BE2C (cell line): Measurements from ENCODE around the gene CCL16.
A peak's percentile ranks its signal among the peaks of the same experiment; 100 is the strongest.
"Not testable (repeated sequence)": the region's sequence is repeated elsewhere in the genome, so short reads cannot be mapped to it uniquely, and the experiment has no call there.

Source experiments
- DNase-seq: peaks from one replicate; pipeline ENCODE4 v3.0.0-alpha.2; 2020
- H3K27me3 ChIP-seq: fragments of 250-450 bp; sonication (Bioruptor Pico); 2 replicates; pipeline ENCODE4 v1.5.1; 2020; ENCODE audit warnings: mild to moderate bottlenecking
- H3K36me3 ChIP-seq: fragments of 250-450 bp; sonication (Bioruptor Pico); 2 replicates; pipeline ENCODE4 v1.5.1; 2020; ENCODE audit warnings: mild to moderate bottlenecking
- H3K4me1 ChIP-seq: fragments of 250-450 bp; sonication (Bioruptor Pico); 2 replicates; pipeline ENCODE4 v1.5.1; 2020
- H3K4me3 ChIP-seq: 2 replicates; pipeline ENCODE4 v1.5.1; 2011; ENCODE audit warnings: low read depth, low read length
- H3K9me3 ChIP-seq: fragments of 250-450 bp; sonication (Bioruptor Pico); 2 replicates; pipeline ENCODE4 v1.5.1; 2020
- TF ChIP-seq, protein P1 (sequence below): IDR thresholded peaks from 2 replicates; pipeline ENCODE4 v1.5.1; 2012; ENCODE audit warnings: mild to moderate bottlenecking, low read depth, low read length

The CCL16 gene

GRCh38 chr17:35948092-35948491 lies 33.2 kb downstream of the CCL16 start:
- no peaks in the 10 kb centered on the region for H3K4me1 ChIP-seq
- TF ChIP-seq, protein P1, sequence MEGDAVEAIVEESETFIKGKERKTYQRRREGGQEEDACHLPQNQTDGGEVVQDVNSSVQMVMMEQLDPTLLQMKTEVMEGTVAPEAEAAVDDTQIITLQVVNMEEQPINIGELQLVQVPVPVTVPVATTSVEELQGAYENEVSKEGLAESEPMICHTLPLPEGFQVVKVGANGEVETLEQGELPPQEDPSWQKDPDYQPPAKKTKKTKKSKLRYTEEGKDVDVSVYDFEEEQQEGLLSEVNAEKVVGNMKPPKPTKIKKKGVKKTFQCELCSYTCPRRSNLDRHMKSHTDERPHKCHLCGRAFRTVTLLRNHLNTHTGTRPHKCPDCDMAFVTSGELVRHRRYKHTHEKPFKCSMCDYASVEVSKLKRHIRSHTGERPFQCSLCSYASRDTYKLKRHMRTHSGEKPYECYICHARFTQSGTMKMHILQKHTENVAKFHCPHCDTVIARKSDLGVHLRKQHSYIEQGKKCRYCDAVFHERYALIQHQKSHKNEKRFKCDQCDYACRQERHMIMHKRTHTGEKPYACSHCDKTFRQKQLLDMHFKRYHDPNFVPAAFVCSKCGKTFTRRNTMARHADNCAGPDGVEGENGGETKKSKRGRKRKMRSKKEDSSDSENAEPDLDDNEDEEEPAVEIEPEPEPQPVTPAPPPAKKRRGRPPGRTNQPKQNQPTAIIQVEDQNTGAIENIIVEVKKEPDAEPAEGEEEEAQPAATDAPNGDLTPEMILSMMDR = no peak
- no peaks in the 10 kb centered on the region for H3K36me3 ChIP-seq
- H3K9me3 ChIP-seq = no peaks in the 10 kb centered on the region
- peaks cover 7% of the 10 kb centered on the region; the same call in 1 of the 2 replicates for H3K27me3 ChIP-seq
- no peak for DNase-seq
- H3K4me3 ChIP-seq = no peak overlapping the region

DNA sequence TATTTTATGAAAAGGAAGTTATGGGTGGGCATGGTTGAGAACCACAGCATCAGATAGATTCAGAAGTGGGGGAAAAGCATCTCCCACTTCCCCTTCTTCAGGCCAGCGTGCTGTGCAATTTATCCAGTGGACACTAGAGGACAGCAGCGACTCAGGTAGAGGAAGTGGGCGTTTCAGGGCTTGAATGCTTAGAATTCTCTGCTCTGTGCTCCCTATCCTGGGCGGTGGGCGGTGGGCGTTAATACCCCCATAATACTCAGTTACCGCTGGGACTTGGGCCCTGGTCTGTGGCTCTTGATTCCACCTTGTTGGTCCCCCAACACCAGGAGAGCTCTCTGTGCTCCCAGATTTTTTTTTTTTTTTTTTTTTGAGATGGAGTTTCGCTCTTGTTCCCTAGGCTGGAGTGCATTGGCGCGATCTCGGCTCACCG lies 34.1 kb downstream of the CCL16 start:
- Histone ChIP-seq H3K9me3 (no peaks in the 10 kb centered on the region), H3K4me1 (no peaks in the 10 kb centered on the region), H3K4me3 (peak overlapping the region; percentile 29; the same call in 1 of the 2 replicates), H3K27me3 (0 out of 2 replicates have a peak, but pooled peaks cover 6% of the 10 kb centered on the region), H3K36me3 (no peaks in the 10 kb centered on the region)
- TF ChIP-seq, protein P1 = peak; percentile 89
- DNase-seq = peak; percentile 65

- no peaks in the 10 kb centered on the region for H3K9me3 ChIP-seq
- TF ChIP-seq, protein P1 = no peak
- peaks cover 6% of the 10 kb centered on the region; the same call in 1 of the 2 replicates for H3K27me3 ChIP-seq
- no peak for DNase-seq
- no peaks in the 10 kb centered on the region for H3K4me1 ChIP-seq
- no peak overlapping the region for H3K4me3 ChIP-seq
- no peaks in the 10 kb centered on the region for H3K36me3 ChIP-seq
These were observed 37.1 kb downstream of the CCL16 start for GRCh38 chr17:35944151-35944550.

DNA sequence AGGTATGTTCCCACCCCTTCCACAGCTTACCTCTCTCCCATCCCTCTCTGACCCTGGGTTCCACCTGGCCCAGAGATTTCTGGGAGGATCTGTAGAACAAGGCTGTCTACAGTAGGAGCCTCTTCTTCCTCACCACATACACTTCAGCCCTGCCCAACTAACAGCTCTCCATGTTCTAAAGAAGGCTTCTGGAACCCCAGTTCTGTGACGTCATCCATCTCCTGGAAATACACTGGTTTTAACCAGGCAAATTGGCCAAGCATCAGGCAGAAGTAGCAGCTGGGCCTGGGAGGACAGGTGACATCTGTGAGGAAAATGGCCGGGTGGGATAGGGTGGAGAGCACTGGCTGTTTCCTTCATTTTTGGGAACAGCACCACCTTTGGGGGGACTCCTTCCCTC lies 37.8 kb downstream of the CCL16 start, which contains the start of gene LYZL6:
TSS of gene LYZL6 (minus strand) at position 177 of the 400 bp plus-strand sequence. CDS start 4,357 bp downstream, outside the sequence.
- Histone ChIP-seq H3K27me3 (peaks cover 6% of the 10 kb centered on the region; the same call in 1 of the 2 replicates), H3K36me3 (no peaks in the 10 kb centered on the region), H3K4me1 (no peaks in the 10 kb centered on the region), H3K4me3 (no peak within 1 kb of the TSS), H3K9me3 (no peaks in the 10 kb centered on the region)
- no peak for DNase-seq
- TF ChIP-seq, protein P1 = no peak

DNA sequence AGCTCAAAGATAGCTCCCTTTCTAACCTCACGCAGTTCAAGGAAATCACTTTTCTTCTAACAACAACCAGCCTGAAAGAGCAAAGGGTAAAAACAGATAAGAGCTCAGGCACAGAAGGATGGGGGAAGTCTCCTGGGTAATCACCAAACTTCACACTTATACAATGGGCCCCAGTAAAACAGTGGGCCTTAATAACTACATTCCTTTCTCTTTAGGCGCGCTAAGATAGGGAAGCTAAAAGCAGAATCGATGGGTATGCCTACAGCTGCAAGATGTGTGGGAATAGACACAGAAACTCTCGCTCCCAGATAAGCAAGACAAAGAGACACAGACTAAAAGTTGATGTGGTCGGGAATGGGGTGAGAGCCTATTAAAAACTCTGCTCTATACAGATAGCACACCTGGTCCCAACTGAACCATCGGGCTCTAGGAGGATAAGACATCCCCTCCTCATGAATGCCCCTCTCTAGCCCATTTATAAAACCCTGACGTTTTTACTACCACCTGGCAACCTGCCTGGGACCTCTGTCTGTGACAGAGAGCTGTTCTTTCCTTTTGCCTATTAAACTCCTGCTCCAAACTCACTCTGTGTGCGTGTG lies 38.6 kb downstream of the CCL16 start:
- TF ChIP-seq, protein P1 = no peak
- H3K4me3 ChIP-seq = no peak overlapping the region
- H3K4me1 ChIP-seq = no peaks in the 10 kb centered on the region
- no peaks in the 10 kb centered on the region for H3K36me3 ChIP-seq
- peaks cover 6% of the 10 kb centered on the region; the same call in 1 of the 2 replicates for H3K27me3 ChIP-seq
- no peak for DNase-seq
- H3K9me3 ChIP-seq = no peaks in the 10 kb centered on the region

- not testable (repeated sequence) for H3K27me3 ChIP-seq, H3K36me3 ChIP-seq, H3K4me1 ChIP-seq, H3K9me3 ChIP-seq, DNase-seq, H3K4me3 ChIP-seq
These were observed 42.8 kb downstream of the CCL16 start for GRCh38 chr17:35938492-35938891.
